HepG2 (cell line): ENCODE data around the gene SPON2.

Experiments
- GTF2F1 ChIP-seq: fragments of 150-350 bp; IDR thresholded peaks from 2 replicates; pipeline ENCODE4 v1.6.1; 2014; ENCODE audit warnings: low read length
- HNRNPK ChIP-seq: fragments of 200-400 bp; formaldehyde crosslinking; IDR thresholded peaks from 2 replicates; pipeline ENCODE4 v1.6.1; 2018; ENCODE audit warnings: low read length, low read depth, moderate library complexity, mild to moderate bottlenecking; ENCODE audit not compliant: poor library complexity, severe bottlenecking
- JUND ChIP-seq: sonication (generic); formaldehyde crosslinking; IDR thresholded peaks from 2 replicates; pipeline ENCODE4 v1.8.0; 2022; ENCODE audit warnings: mild to moderate bottlenecking, missing genetic modification reagents
- PCBP2 ChIP-seq: fragments of 200-400 bp; formaldehyde crosslinking; optimal IDR thresholded peaks from 2 replicates; pipeline ENCODE3; 2018; ENCODE audit warnings: low read length, low read depth; ENCODE audit not compliant: poor library complexity, severe bottlenecking
- TF ChIP-seq, protein P1 (sequence below): sonication (generic); formaldehyde crosslinking; IDR thresholded peaks from 2 replicates; pipeline ENCODE4 v1.5.0; 2020; ENCODE audit warnings: mild to moderate bottlenecking, missing genetic modification reagents, moderate library complexity
- TF ChIP-seq, protein P2 (sequence below): sonication (generic); formaldehyde crosslinking; IDR thresholded peaks from 2 replicates; pipeline ENCODE4 v1.4.0; 2020; ENCODE audit warnings: missing genetic modification reagents
- TF ChIP-seq, protein P3 (sequence below), 2 experiments: fragments of 450-650 bp in 1 of 2; sonication (generic) in 1 of 2; formaldehyde crosslinking in 1 of 2; IDR thresholded peaks; 2 replicates each; pipeline versions ENCODE4 v1.6.1 to v1.8.0; 2016 to 2022; ENCODE audit warnings: antibody characterized with exemption in 1 of 2, mild to moderate bottlenecking in 1 of 2, missing genetic modification reagents in 1 of 2
- TF ChIP-seq, protein P4 (sequence below): sonication (generic); formaldehyde crosslinking; IDR thresholded peaks from 2 replicates; pipeline ENCODE4 v1.5.0; 2020; ENCODE audit warnings: mild to moderate bottlenecking, missing genetic modification reagents
- TF ChIP-seq, protein P5 (sequence below): sonication (generic); formaldehyde crosslinking; IDR thresholded peaks from 2 replicates; pipeline ENCODE4 v1.4.0; 2020; ENCODE audit warnings: missing genetic modification reagents, mild to moderate bottlenecking, borderline replicate concordance

DNA sequence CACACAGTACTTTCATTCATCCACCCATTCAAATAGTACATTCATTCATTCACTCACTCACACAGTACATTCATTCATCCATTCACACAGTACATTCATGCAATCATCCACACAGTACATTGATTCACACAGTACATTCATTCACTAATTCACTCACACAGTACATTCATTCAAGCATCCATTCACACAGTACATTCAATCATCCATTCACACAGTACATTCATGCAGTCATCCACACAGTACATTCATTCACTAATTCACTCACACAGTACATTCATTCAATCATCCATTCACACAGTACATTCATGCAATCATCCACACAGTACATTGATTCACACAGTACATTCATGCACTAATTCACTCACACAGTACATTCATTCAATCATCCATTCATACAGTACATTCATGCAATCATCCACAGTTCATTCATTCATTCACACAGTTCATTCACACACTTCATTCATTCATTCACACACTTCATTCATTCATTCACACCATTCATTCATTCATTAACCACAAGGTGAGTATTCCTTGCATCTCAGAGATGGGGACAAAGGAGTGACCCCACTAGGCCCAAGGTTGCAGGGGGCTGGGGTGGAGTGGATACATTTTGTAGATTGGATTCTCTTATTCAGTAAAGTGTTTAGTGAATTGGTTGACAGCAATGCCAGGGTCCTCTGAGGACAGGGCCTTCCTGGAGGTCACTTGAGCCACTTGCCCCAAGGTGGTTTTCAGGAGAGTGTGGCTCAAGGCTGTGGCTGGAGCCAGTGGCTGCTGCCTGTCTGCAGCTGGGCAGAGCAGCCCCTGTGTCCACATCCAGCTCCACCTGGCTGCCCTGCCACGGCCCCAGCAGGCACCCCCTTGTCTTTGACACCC, 4.3 kb upstream of the SPON2 start:
- TF ChIP-seq, protein P1, sequence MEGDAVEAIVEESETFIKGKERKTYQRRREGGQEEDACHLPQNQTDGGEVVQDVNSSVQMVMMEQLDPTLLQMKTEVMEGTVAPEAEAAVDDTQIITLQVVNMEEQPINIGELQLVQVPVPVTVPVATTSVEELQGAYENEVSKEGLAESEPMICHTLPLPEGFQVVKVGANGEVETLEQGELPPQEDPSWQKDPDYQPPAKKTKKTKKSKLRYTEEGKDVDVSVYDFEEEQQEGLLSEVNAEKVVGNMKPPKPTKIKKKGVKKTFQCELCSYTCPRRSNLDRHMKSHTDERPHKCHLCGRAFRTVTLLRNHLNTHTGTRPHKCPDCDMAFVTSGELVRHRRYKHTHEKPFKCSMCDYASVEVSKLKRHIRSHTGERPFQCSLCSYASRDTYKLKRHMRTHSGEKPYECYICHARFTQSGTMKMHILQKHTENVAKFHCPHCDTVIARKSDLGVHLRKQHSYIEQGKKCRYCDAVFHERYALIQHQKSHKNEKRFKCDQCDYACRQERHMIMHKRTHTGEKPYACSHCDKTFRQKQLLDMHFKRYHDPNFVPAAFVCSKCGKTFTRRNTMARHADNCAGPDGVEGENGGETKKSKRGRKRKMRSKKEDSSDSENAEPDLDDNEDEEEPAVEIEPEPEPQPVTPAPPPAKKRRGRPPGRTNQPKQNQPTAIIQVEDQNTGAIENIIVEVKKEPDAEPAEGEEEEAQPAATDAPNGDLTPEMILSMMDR (CRISPR knock-in tag): no peak
- TF ChIP-seq, protein P2, sequence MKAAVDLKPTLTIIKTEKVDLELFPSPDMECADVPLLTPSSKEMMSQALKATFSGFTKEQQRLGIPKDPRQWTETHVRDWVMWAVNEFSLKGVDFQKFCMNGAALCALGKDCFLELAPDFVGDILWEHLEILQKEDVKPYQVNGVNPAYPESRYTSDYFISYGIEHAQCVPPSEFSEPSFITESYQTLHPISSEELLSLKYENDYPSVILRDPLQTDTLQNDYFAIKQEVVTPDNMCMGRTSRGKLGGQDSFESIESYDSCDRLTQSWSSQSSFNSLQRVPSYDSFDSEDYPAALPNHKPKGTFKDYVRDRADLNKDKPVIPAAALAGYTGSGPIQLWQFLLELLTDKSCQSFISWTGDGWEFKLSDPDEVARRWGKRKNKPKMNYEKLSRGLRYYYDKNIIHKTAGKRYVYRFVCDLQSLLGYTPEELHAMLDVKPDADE (CRISPR knock-in tag): no peak
- TF ChIP-seq HNRNPK (no peak), JUND (no peak), GTF2F1 (no peak), PCBP2 (no peak)
- TF ChIP-seq, protein P3, sequence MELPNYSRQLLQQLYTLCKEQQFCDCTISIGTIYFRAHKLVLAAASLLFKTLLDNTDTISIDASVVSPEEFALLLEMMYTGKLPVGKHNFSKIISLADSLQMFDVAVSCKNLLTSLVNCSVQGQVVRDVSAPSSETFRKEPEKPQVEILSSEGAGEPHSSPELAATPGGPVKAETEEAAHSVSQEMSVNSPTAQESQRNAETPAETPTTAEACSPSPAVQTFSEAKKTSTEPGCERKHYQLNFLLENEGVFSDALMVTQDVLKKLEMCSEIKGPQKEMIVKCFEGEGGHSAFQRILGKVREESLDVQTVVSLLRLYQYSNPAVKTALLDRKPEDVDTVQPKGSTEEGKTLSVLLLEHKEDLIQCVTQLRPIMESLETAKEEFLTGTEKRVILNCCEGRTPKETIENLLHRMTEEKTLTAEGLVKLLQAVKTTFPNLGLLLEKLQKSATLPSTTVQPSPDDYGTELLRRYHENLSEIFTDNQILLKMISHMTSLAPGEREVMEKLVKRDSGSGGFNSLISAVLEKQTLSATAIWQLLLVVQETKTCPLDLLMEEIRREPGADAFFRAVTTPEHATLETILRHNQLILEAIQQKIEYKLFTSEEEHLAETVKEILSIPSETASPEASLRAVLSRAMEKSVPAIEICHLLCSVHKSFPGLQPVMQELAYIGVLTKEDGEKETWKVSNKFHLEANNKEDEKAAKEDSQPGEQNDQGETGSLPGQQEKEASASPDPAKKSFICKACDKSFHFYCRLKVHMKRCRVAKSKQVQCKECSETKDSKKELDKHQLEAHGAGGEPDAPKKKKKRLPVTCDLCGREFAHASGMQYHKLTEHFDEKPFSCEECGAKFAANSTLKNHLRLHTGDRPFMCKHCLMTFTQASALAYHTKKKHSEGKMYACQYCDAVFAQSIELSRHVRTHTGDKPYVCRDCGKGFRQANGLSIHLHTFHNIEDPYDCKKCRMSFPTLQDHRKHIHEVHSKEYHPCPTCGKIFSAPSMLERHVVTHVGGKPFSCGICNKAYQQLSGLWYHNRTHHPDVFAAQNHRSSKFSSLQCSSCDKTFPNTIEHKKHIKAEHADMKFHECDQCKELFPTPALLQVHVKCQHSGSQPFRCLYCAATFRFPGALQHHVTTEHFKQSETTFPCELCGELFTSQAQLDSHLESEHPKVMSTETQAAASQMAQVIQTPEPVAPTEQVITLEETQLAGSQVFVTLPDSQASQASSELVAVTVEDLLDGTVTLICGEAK (IDR thresholded peaks at IDR 0.05): no peak
- TF ChIP-seq, protein P3 (CRISPR knock-in tag; IDR thresholded peaks at IDR 0.05): no peak
- TF ChIP-seq, protein P4, sequence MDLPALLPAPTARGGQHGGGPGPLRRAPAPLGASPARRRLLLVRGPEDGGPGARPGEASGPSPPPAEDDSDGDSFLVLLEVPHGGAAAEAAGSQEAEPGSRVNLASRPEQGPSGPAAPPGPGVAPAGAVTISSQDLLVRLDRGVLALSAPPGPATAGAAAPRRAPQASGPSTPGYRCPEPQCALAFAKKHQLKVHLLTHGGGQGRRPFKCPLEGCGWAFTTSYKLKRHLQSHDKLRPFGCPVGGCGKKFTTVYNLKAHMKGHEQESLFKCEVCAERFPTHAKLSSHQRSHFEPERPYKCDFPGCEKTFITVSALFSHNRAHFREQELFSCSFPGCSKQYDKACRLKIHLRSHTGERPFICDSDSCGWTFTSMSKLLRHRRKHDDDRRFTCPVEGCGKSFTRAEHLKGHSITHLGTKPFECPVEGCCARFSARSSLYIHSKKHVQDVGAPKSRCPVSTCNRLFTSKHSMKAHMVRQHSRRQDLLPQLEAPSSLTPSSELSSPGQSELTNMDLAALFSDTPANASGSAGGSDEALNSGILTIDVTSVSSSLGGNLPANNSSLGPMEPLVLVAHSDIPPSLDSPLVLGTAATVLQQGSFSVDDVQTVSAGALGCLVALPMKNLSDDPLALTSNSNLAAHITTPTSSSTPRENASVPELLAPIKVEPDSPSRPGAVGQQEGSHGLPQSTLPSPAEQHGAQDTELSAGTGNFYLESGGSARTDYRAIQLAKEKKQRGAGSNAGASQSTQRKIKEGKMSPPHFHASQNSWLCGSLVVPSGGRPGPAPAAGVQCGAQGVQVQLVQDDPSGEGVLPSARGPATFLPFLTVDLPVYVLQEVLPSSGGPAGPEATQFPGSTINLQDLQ (CRISPR knock-in tag): no peak
- TF ChIP-seq, protein P5, sequence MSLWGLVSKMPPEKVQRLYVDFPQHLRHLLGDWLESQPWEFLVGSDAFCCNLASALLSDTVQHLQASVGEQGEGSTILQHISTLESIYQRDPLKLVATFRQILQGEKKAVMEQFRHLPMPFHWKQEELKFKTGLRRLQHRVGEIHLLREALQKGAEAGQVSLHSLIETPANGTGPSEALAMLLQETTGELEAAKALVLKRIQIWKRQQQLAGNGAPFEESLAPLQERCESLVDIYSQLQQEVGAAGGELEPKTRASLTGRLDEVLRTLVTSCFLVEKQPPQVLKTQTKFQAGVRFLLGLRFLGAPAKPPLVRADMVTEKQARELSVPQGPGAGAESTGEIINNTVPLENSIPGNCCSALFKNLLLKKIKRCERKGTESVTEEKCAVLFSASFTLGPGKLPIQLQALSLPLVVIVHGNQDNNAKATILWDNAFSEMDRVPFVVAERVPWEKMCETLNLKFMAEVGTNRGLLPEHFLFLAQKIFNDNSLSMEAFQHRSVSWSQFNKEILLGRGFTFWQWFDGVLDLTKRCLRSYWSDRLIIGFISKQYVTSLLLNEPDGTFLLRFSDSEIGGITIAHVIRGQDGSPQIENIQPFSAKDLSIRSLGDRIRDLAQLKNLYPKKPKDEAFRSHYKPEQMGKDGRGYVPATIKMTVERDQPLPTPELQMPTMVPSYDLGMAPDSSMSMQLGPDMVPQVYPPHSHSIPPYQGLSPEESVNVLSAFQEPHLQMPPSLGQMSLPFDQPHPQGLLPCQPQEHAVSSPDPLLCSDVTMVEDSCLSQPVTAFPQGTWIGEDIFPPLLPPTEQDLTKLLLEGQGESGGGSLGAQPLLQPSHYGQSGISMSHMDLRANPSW (CRISPR knock-in tag): no peak
